Measurements from ENCODE around the gene DPH6.

DPH6 gene

DNA sequence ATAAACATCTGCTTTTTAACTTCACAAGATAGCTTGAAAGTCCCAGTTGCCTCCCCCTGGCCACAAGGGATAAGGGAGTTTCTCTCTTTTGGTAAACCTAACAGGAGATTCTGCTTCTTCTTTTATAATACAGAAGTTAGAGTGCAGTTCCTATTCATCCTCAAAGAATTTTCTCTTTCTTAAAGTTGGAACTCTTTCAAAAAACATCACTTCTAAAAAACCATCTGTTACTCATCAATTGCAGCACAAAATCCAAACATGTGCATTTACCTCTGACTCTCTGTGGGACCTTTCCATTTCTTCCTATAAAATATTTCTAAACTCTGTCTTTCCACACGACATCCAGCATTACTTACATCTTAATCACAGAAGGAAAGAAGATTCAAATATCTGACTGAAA is 5.1 kb downstream of the DPH6 start:
- no peak for DNase-seq (ENCODE audit: low read depth in 2 of 2)

DNA sequence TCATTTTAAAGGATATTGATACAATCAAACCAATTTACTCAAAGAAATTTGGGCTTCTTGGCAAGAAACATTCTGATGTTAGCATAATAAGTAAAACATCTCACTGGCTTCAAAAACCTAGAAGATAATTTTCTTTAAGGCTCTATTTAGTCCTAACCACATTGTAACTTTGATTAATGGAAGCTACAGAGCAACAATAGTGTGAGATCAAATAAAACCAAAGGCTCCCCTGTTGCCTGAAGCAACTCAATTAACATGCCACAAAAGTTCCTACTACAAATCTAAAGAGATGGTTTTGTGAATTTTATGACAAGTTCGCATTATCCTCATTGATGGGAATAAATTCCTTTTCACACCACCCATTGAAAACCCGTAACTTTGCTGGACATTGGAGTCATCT is 5.9 kb downstream of the DPH6 start:
- no peak for DNase-seq (ENCODE audit: low read depth in 2 of 2)

DNA sequence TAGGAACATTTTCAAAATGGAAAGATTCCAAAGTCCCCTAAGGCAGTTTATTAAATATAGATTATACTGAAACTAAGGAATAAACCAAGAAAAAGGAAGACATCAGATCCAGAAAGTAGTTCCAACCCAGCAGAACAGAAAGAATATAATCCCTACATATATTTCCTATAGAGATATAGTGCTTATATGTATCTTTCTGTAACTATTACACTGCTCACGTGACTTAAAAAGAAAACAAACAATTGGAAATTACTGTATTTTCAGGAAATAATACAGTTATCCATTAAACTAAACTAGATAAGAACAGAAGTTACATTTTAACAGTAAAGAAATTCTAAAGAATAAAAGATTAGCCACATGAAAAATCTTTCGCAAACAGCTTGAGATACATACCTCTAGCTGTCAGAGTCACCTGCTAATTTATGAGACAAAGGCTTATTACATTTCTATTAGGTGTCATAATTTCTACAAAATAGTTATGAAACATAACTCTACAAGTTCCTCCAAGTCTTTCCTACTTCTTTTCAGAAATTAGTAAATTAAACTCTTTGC is 10.5 kb downstream of the DPH6 start:
- DNase-seq (ENCODE audit: low read depth in 2 of 2): no peak

DNA sequence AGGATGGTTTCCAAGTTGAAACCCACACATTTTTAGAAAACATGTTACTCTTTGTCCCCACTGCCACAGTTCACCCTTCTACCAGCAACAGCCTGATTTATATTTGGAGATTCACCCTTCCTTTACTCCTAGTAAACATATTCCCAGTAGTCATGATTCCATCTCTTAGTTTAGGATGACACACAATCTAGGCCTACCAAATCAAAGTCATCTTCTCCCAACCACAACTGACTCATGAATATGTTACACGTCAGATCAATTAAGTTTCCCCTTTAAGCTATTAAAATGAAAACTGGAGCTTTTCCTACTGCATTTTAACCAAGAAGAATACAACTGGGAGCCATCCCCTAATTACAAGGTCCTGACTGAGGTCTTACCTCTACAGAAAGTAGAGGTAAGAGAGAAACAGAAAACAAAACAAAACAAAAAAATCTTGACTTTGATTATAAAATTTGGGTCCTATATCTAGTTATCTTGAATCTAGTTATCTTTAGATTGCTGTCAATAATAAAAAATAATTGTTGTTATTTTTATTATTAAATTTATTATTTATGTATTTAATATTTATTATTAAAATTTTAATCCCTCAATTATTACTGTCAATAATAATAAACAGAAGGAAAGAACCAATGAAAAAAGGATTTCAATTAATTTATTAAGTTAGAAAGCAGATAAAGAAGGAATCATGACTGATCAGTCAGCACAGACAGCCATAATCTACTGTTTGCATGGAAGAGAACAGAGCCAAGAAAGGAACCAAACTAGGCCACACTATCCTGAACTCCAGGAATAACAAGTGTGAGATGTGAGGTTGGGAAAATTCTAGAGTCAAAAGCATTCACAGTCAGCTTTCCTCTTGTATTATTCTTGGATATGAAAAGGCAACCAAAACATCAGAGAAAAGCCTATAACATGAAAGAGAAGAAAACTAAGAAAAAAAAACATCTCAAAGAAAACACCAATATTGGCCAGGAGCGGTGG is 12.5 kb downstream of the DPH6 start:
- no peak for DNase-seq (ENCODE audit: low read depth in 2 of 2)

DNA sequence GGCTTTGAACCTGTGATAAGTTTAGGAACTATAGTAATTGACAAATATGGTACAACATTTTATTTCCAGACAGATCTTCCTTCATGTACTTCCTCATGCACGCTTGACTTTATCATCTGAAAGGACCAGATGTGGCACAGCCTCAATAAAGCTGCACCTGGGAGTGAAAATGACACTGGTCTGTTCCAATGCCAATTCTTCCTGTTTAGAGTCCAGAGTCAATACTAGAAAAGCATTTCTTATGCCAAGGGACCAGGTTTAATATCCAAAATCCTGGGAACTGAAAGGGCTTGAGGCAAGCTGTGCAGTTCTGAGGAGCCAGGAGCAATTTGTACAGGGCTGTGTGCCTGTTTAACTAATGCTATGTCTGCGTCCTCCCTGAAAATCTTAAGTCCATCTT is 15.3 kb downstream of the DPH6 start:
- no peak for DNase-seq (ENCODE audit: low read depth in 2 of 2)

DNA sequence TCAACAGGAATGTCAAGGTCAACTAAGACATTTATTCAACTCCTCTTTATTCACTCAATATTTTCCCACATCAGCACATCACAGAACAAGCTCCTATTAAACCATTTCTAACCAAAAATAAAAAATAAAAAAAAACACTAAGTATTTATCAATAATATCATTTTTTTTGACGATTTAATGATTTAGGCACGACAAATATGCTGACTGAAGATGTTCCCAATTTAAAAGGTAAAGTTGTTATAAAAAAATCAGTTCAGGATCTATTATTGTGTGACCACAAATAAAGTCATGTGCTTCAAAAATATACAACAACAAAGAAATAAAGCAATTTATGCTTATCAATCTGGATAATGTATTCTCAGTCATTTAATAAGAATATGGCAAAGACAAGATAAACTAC is 16.2 kb downstream of the DPH6 start:
- DNase-seq (ENCODE audit: low read depth in 2 of 2): no peak

DNA sequence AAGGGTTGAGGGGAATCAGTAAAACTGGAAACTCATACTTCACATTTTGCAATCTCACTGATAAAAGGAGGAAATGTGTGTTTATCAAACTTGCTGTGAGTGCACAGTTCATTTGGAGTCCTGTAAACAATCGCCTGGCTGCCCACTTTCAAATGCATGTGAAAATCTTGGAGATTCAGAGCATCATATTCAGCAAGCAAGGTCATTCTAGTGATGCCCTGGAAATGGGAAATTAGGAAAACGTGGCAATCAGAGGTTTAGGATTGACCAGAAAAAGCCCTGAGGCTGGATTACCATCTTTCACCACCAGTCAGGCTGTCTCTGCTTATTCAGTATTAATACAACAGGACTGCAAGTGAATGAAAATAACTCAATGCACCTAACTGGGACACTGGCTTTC is 23.9 kb downstream of the DPH6 start:
- DNase-seq (ENCODE audit: low read depth in 2 of 2): no peak

DNA sequence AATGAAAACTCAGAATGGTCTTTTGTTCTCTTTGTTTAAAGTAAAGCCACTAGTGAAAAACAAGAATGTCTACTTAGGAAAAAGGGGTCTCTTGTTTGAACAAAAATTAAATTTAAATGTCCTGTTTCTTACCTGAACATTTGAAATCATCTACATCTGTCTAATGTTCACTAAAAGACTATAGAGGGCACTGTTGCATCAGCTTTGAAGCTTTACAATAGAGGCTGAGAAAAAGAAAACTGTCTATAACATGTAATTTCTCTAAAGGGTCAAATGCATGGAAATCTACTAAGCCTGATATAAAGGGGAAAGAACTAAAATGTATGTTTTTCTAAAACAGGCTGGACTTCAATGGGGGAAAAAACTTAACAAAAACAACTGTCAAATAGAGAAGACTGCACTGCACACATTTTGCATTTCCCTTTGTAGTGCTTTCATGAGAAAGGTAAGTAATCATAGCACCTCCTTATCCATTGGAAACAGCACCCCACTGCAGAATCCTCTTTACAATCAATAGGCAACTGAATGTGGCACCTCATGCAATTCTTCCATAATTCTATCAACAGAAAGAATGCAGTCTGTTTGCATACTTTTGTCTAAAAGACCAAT is 26.3 kb downstream of the DPH6 start:
- no peak for DNase-seq (ENCODE audit: low read depth in 2 of 2)

DNA sequence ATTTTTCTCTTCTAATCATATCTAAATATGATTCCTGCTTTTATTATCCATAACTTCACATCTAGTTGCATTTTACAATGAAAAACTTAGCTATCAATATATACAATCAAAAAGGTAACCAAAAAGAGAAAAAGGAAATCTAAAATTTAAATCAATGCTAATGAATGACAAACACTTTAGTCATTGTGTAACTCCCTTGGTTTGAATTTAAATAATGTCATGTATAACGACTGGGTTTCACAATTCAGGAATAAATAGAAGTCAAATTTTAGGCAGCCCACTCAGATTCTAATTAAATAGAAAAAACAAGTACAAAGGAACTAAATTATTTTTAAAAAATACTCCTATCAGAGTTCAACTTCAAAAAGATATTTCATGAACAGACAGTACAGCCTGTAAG is 26.9 kb downstream of the DPH6 start:
- DNase-seq (ENCODE audit: low read depth in 2 of 2): no peak

DNA sequence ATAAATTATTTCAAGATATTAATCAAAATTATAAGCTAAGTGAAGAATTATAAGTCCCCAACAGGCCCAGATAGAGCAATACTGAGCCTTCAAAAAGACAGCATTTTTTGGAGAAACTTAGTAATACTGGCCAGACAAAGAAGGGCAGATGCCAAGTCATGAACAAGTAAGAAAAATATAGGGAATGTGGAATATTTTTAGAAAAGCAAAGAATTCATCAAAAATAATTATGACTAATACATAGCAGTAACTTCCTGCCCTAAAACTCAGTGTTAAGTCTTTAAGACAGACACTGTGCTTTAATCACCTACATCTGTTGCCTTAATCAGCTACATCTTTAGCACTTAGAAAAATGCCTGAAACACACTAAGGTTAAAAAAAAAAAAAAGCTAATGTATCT is 31.2 kb downstream of the DPH6 start:
- DNase-seq (ENCODE audit: low read depth in 2 of 2): no peak

DNA sequence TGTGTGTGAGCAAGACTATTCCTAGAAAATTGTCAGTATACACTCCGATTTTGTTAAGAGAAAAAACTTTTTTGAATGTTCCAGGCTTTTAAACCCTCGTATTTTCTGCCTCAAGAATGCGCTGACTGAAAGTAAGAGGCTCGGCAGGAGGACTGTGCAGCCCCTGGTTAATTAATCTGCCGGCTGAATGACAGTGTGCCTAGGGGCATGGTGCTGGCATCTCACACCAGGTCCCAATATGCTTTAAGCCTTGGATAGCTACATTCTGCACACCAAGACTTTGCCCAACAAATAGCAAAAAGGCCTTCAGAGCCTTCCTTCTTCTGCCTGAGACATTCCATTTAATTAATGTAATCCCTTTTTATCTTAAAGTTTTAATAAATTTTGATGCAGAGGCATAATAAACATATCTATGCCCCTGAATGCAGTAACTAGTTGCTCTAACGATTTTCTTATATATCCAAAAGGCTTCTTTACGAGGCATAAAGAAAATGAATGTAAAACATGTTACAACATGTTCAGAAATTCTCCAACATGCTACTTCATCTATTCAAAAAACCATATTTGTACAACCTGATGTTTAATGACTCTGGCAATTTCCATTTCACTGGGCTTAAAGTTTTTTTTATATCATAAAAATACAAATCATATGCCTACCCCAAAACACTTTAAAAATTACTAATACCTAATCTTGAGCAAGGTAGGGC is 37.9 kb downstream of the DPH6 start:
- DNase-seq (ENCODE audit: low read depth in 2 of 2): no peak

DNA sequence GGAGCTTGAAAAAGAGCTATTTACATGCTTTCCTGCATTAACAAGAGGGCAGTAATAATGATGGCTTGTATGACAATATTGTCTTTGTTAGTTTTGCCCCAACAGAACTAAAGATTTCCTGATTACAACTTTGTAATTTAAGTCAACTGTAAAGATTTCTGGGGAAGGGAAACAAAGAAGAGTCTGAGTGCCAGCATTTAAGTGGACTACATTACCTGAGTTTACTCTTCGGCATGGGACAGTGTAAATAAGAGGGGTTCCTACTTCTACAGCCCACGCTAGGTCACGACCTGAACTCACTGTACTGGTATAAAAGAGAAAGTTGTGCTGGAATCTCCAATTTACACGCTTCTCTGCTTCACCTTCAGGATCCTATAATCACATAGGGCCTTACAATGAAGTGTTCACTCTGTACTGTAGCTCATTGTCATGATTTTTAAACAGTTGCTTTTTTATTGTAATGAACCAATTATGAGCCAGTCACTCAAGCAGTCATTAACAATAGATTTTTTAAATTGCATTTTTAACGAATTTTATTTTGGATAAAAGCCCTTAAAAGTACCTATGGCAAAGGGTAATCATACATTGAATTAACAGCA is 39.6 kb downstream of the DPH6 start:
- DNase-seq (ENCODE audit: low read depth in 2 of 2): no peak

DNA sequence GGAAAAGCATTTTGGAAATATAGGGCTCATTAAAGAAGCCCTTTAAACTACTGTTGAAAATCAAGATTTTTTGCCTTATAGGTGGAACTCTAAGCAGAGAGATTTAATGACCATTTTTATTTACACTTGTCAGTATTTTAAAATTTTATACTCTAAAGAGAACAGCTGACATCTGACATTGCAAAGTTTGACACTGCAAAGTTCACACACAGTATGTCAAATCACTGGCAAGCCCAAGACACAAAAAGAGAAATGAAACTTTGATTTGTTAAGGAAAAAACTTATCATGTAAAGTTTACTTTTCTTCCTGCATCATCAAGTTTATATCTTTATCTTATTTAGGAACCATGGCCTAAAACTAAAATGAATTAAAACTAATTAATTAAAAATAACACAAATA is 40.2 kb downstream of the DPH6 start:
- DNase-seq (ENCODE audit: low read depth in 2 of 2): no peak

DNA sequence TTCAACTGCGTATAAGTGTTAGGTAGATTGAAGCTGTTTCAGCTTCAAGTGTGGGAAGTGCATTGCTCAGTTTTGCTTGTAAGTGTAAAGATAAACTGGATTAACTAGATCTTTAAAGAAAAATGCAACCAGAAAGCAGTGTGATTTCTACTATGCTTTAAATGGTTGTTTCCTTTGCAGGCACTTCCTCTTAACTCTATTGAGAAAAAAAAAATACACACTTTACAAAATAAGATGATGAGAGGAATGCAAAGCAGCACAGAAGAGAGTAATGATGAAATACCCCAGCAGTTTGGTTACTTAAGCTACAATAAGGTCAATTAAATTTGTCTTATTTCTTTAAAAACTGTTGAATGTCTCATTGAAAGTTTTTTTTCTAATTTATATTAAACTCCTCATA is 40.8 kb downstream of the DPH6 start:
- DNase-seq (ENCODE audit: low read depth in 2 of 2): no peak

DNA sequence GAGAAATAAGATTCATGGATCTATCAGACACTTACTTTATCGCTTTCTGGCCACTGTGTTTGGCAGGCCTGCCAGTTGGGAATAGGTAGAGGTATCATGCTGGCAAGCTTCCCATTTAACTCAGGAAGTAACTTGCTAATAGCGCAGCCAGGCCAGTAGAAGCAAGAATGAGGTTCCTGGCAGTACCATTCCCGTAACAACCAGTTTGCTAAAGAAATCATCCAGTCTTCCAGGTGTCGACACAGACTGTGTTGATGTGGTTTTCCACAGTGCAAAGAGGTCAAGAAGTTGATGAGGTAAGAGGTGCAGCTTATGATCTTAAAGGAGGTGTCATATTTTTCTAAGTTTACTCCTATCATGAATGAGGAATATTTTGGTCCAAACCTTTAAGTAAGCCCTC is 46.2 kb downstream of the DPH6 start:
- no peak for DNase-seq (ENCODE audit: low read depth in 2 of 2)

DNA sequence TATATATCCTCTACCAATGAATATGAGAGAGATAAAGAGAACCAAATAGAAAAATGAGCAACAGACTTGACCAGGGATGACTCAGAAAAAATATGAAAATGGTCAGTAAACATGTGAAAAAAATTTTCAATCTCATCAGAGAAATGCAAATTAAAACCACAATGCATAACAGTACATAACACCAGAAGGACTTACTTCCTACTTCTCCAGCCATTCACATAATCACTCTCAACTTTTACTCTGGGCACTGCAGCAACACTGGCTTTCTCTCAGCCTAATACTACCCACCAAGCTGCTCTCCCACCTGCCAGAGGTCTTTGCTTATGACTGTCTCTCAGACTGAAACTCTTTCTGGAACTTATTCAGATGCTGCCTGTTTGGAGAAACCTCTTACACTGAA is 49.4 kb downstream of the DPH6 start:
- no peak for DNase-seq (ENCODE audit: low read depth in 2 of 2)

DNA sequence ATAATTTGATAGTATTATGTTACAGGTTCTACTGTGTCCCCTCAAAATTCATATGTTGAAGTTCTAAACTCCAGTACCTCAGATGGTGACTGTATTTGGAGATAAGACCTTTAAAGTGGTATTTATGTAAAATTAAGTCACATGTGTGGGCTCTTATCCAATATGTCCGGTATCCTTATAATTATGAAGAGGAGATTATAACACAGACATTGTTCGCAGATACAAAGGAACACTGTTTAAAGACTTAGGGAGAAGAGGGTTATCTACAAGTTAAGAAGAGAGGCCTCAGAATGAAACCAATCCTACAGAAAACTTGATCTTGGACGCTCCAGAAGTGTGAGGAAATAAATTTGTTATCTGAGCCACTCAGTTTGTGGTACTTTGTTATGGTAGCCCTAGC is 50.9 kb downstream of the DPH6 start:
- DNase-seq (ENCODE audit: low read depth in 2 of 2): no peak

DNA sequence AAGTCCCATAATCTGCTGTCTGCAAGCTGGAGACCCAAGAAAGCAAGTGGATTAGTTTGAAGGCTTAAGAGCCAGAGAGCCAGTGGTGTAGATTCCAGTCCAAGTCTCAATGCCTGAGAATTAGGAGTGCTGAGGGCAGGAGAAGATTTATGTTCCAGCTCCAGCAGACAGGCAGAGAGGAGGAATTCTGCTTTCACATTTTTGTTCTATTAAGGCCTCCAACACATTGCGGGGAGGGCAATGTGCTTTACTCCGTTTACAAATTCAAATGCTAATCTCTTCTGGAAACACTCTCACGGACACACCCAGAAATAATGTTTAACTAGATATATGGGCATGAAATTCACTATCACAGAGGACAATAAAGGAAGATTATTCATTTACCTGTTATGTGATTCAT is 54.0 kb downstream of the DPH6 start:
- no peak for DNase-seq (ENCODE audit: low read depth in 2 of 2)

DNA sequence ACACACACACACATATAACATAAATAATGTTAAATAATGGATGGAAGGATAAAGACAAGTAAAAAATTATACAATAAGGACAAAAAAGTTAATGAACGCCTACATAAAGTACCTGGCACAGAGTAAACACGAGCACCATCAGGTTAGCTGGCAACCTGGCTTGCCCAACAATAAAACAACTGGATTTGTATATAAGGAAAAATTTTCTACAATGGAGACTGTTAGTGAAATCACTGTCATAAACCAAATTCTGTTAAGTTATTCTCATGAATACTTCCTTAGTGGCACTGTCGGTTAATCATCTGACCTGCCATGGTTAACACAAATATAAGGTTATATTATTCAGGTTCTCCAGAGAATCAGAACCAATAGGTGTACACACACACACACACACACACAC is 54.8 kb downstream of the DPH6 start:
- no peak for DNase-seq (ENCODE audit: low read depth in 2 of 2)

DNA sequence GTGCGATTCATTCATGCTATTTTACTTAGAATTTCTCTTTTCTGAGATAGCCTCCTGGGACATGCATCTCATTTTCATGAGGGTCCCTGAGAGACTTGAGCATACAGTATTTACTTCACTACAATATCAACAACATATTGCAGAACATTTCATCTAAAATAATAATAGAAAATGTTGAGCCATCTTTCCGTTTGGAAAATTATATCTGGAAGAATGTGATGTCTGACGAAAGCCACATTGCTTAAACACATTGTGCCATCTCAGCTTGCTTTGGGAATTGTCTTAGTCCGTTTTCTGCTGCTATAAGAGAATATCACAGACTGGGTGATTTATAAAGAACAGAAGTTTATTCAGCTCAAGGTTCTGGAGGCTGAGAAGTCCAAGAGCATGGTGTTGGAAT is 55.5 kb downstream of the DPH6 start:
- DNase-seq (ENCODE audit: low read depth in 2 of 2): no peak

DNA sequence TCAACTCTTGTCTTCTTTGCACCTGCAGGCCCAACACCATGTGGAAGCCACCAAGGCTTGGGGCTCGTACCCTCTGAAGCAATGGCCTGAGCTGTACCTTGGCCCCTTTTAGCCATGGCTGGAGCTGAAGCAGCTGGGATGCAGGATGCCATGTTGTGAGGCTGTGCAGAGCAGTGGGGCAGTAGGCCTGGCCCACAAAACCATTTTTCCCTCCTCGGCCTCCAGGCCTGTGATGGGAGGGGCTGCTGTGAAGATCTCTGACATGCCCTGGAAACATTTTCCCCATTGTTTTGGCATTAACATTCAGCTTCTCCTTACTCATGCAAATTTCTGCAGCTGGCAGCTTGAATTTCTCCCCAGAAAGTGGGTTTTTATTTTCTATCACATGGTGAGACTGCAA is 58.5 kb downstream of the DPH6 start:
- no peak for DNase-seq (ENCODE audit: low read depth in 2 of 2)

DNA sequence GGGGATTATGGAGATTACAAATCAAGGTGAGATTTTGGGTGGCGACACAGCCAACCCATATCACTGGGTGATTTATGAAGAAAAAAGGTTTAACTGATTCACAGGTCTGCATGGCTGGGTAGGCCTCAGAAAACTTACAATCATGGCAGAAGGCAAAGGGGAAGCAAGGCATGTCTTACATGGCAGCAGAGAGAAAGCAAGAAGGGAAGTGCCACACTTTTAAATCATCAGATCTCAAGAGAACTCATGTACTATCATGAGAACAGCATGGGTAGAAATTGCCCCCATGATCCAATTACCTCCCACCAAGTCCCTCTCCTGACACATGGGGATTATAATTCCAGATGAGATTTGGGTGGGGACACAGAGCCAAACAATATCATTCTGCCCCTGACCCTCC is 59.7 kb downstream of the DPH6 start:
- DNase-seq (ENCODE audit: low read depth in 2 of 2): no peak

Measured in stimulated activated CD4-positive, alpha-beta T cell treated with anti-CD3 and anti-CD28 coated beads, Interleukin-1b, Interleukin-23, amount 100 ng/mL, for 1 hour (primary cell).